AG09319 (cell line): ENCODE data around the gene PALM.

Experiments used
- DNase-seq: peaks from one replicate; pipeline ENCODE4 v3.0.0-alpha.2; 2010; ENCODE audit warnings: low read depth; ENCODE audit errors: extremely low read depth
- CTCF ChIP-seq: IDR thresholded peaks from 2 replicates; pipeline ENCODE4 v1.5.1; 2011; ENCODE audit warnings: low read depth, mild to moderate bottlenecking, inconsistent platforms, low read length, moderate library complexity

PALM gene

GRCh38 chr19:676339-677105, 32.2 kb upstream of the PALM start, which contains the start of gene FSTL3:
Gene FSTL3 (plus strand): TSS chr19:676392. CDS start chr19:676424, 32 bp downstream.
- no peak for TF ChIP-seq CTCF
- no peak for DNase-seq

DNA sequence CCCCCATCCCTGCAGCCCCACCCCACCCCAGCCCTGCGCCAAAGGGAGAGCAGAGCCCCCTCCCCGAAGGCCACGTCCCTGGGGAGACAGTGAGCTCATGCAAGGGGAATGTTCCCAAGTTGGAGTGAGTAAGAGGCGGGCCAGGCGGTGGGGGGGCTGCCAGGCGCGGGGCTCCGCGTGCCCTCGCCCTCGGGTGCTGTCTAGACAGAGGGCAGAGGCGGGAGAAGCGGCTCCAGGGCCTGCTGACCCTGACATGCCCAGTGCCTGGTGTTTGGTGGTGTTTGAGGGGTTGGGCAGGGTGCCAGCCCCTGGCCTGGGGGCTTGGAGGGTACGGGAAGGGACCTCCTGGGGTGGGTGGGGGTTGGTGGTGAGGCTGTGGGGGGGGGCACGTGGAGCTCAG, 31.5 kb upstream of the PALM start:
- TF ChIP-seq CTCF: no peak
- peak; percentile 44 for DNase-seq

DNA sequence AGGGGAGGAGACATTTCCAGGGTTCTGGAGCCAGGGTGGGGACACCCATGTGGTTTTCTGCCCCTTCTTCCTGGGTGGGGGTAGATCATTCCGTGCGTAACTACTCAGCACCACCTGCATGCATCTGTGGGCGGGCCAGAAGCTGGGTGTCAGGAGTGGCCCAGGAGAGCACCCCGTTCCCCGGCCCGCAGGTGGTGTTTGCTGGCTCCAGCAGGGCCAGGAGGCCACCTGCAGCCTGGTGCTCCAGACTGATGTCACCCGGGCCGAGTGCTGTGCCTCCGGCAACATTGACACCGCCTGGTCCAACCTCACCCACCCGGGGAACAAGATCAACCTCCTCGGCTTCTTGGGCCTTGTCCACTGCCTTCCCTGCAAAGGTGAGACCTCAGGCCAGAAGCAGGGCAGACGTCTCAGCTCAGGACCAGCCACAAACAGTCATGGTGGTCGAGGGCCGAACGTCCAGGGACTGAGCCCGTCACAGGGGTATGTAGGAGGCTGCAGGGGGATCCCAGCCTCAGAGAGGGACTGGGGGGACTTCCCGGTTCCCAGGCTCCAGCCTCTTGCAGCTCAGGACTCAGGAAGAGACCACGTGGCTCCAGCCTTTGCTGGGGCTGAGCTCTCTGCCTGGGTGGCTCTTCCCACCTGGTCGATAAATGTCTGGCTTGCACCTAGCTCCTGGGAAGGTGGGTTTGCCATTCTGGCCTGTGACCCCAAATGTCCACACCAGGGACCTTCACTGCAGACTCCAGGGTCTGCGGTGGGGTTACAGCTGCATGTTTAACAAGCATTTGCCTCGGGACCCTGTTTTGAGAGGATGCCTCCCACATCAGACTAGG, 30.9 kb upstream of the PALM start:
- DNase-seq: no peak
- TF ChIP-seq CTCF: no peak

GRCh38 chr19:678791-679388, 29.8 kb upstream of the PALM start:
- DNase-seq: no peak
- no peak for TF ChIP-seq CTCF

DNA sequence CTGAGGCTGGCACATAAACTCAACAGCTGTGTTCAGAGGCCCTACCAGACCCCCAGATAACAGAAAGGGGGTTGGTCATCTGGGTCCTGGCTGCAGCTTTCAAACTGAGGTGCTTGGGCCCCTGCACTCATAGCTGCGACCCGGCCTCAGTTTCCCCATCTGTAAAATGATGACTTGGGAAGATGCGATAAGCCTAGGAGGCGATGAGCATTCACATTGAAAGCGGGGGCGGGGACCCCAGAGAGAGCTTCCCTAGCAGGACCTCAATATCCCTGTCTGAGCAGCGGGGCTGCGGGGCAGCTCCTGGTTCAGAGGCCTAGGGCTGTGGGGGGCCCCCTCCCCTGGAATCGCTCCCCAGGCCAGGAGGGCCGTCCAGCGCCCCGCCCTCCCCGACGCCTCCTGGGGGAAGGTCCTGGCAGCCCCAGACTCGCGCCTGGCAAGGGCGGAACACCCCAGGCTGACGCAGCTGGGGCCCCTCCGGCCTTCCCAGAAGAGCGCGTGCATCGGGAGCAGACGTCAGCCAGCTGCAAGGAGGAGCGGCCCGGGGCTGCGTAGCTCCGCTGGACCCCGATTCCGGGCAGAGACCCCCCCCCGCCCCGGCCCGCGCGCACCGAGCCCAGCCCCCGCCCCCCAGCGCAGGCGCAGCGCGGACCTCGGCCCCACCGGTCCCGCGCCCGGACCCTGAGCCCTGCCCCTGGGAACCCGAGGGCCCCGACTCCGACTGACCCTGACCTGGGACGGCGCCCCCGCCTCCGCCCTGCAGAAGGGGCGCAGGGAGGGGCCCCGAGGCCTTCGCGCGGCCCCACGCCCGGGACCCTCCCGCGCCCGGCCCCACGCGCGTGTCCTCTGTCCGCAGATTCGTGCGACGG, 29.1 kb upstream of the PALM start:
- no peak for TF ChIP-seq CTCF
- DNase-seq: peak; percentile 35

DNA sequence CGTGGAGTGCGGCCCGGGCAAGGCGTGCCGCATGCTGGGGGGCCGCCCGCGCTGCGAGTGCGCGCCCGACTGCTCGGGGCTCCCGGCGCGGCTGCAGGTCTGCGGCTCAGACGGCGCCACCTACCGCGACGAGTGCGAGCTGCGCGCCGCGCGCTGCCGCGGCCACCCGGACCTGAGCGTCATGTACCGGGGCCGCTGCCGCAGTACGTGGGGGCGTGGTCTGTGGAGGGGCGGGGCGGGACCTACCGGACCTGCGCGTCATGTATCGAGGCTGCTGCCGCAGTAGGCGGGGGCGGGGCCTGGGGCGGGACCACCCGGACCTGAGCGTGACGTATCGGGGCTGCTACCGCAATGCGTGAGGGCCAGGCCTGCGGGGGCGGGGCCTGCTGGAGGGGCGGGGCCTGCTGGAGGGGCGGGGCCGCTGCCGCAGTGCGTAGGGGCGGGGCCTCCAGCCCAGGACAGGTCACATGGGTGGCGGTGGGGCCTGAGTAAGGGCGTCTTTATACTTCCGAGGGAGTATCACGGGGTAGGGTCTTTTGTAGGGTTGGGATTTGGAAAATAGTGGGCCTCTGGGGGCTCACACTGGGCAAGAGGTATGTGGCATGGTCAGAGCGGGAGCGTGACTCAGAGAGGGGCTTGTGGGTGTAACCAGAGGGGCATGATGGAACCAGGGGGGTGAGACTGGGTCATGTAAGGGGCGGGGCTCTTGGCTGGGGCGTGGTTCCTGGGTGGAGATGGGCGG, 28.3 kb upstream of the PALM start:
- TF ChIP-seq CTCF: peak; percentile 25
- DNase-seq: peak; percentile 98
